ENCODE measurements around the gene ZNF385D. TPM values are rescaled to one million over a fixed set of nuclear protein-coding genes. Genes with fewer than 3 reads are reported as not detected.

Gene ZNF385D
- total and polyA plus RNA-seq, 2 of the 13 experiments (the other 11 are each of a cell fraction or from before 2014, with no cell fraction given): not detected

- TF ChIP-seq ZNF256 (CRISPR knock-in tag; conservative IDR thresholded peaks at IDR 0.05) (no peak), SOX5 (CRISPR knock-in tag; IDR thresholded peaks at IDR 0.05; ENCODE audit: borderline replicate concordance) (no peak), ZNF260 (CRISPR knock-in tag; IDR thresholded peaks at IDR 0.05; ENCODE audit: borderline replicate concordance, low read depth) (no peak), XRCC5 (optimal IDR thresholded peaks at IDR 0.05; ENCODE audit: low read length) (no peak), HDAC2 (CRISPR knock-in tag; IDR thresholded peaks at IDR 0.05) (no peak), ZNF20 (CRISPR knock-in tag; IDR thresholded peaks at IDR 0.05) (no peak), HOXA5 (CRISPR knock-in tag; IDR thresholded peaks at IDR 0.05) (no peak)
These were observed 44.9 kb upstream of the ZNF385D start (continued) for GRCh38 chr3:21795921-21796320.

- intact Hi-C loops (cut with micrococcal nuclease; ENCODE audit: unreplicated experiment) (no loop called here), in situ Hi-C loops (cut with HindIII; ENCODE audit: extremely low pct_ligation_motif_present, low pct_unique_long_range_greater_than_20kb) (no loop called here)
- TF ChIP-seq PHF20 (CRISPR knock-in tag; IDR thresholded peaks at IDR 0.05) (no peak), PBX2 (CRISPR knock-in tag; IDR thresholded peaks at IDR 0.05) (no peak), CEBPG (CRISPR knock-in tag; IDR thresholded peaks at IDR 0.05) (no peak), PRDM10 (CRISPR knock-in tag; IDR thresholded peaks at IDR 0.05; ENCODE audit: low read depth) (no peak), CERS6 (CRISPR knock-in tag; IDR thresholded peaks at IDR 0.05) (no peak), STAG1 (CRISPR knock-in tag; IDR thresholded peaks at IDR 0.05) (no peak), KDM4B (CRISPR knock-in tag; IDR thresholded peaks at IDR 0.05) (no peak), ZNF430 (CRISPR knock-in tag; IDR thresholded peaks at IDR 0.05) (no peak), BCL6 (CRISPR knock-in tag; IDR thresholded peaks at IDR 0.05) (no peak), ZNF644 (CRISPR knock-in tag; IDR thresholded peaks at IDR 0.05; ENCODE audit: low read depth) (no peak)
- ChIA-PET CTCF (ENCODE audit: low intra/inter-chr PET ratio, low total read pairs) (no interaction called here), POLR2A (no interaction called here)
- WGBS (ENCODE audit: low lambda C conversion rate): 2% methylated on average over 5 of the region's 5 CpGs
- ATAC-seq (no peak), FAIRE-seq (no peak), DNase-seq (ENCODE audit: low spot score) (no peak)
- no peaks in the 10 kb centered on the region for H3K4me1 ChIP-seq (ENCODE audit: insufficient read depth, low read length)
- no peaks in the 10 kb centered on the region for H3K79me2 ChIP-seq (ENCODE audit: insufficient read depth, low read length)
- H3K4me2 ChIP-seq (ENCODE audit: low read depth, low read length): no peak overlapping the region
- no peaks in the 10 kb centered on the region for H3K36me3 ChIP-seq (replicated peaks in 1 of 2; ENCODE audit: control insufficient read depth in 1 of 2, insufficient read depth in 2 of 2, low read length in 2 of 2)
- no peak overlapping the region for H2AFZ ChIP-seq (ENCODE audit: low read length)
- H3K27me3 ChIP-seq (ENCODE audit: control insufficient read depth in 1 of 2, insufficient read depth in 2 of 2, low read length in 2 of 2): no peaks in the 10 kb centered on the region; a peak in 1 of 5 replicates
- no peak overlapping the region for H3K9ac ChIP-seq (ENCODE audit: insufficient read depth, low read depth, low read length)
- H3K27ac ChIP-seq (ENCODE audit: extremely low read length, insufficient read depth, low read length): no peak overlapping the region
- H4K20me1 ChIP-seq (ENCODE audit: insufficient read depth, low read length): no peaks in the 10 kb centered on the region
- no peak overlapping the region for H3K4me3 ChIP-seq (replicated peaks in 1 of 3; ENCODE audit: insufficient read depth in 1 of 3, low read depth in 2 of 3, low read length in 3 of 3)
- H3K9me3 ChIP-seq (ENCODE audit: low read length): peaks cover 44% of the 10 kb centered on the region
- BruUV-seq (replicated peaks): no TSS peak
These were observed 44.3 kb upstream of the ZNF385D start for GRCh38 chr3:21795152-21795837.

Data from HepG2 (cell line).